Measurements from ENCODE around the gene PRDX1. TPM values are rescaled to one million over a fixed set of nuclear protein-coding genes. Genes with fewer than 3 reads are reported as not detected.

Gene PRDX1
- total and polyA plus RNA-seq, 2 of the 8 experiments (the other 6 are each of a cell fraction or from before 2014, with no cell fraction given): 1,165 to 1,418 TPM

- Histone ChIP-seq H3K9me3 (ENCODE audit: insufficient read depth in 2 of 2, low read depth in 1 of 2, low read length in 1 of 2) (no peaks in the 10 kb centered on the region), H2AK5ac (ENCODE audit: low read depth, low read length) (peak overlapping the region; percentile 100), H3K23ac (ENCODE audit: insufficient read length) (no peak overlapping the region), H4K5ac (ENCODE audit: insufficient read length, low read depth, low read length) (peak overlapping the region; percentile 95), H3K79me2 (ENCODE audit: control insufficient read depth in 1 of 2, insufficient read depth in 2 of 2, low read length in 2 of 2) (peaks cover 30 to 43% of the 10 kb centered on the region in 2 experiments), H3K56ac (replicated peaks; ENCODE audit: insufficient read length, low read depth, low read length) (peak overlapping the region; percentile 83), H3K9ac (replicated peaks in 1 of 4; ENCODE audit: extremely low read depth in 1 of 4, low read depth in 3 of 4, low read length in 3 of 4) (peak overlapping the region; percentile 88 to 98 (median 93)), H3K14ac (ENCODE audit: insufficient read length) (no peak overlapping the region), H4K20me1 (replicated peaks in 1 of 2; ENCODE audit: control insufficient read depth in 1 of 2, insufficient read depth in 2 of 2, low read length in 2 of 2) (peaks cover 9 to 18% of the 10 kb centered on the region in 2 experiments), H3K27ac (ENCODE audit: low read depth, low read length) (peak overlapping the region; percentile 91), H2BK12ac (ENCODE audit: low read depth, low read length) (peak overlapping the region; percentile 99; the same call in 1 of the 2 replicates), H4K91ac (replicated peaks; ENCODE audit: insufficient read length, low read length) (peak overlapping the region; percentile 98), H3K36me3 (ENCODE audit: control insufficient read depth in 2 of 4, insufficient read depth in 4 of 4, low read length in 3 of 4) (peaks cover 3 to 22% (median 10%) of the 10 kb centered on the region in 4 experiments; a peak in 6 of 8 replicates), H3K4me3 (ENCODE audit: extremely low read depth in 1 of 4, insufficient read depth in 2 of 4, low read depth in 3 of 4, low read length in 4 of 4) (peak overlapping the region; percentile 44 to 100 (median 84)), H2BK20ac (ENCODE audit: low read length) (0 out of 2 replicates have a peak overlapping the region, but pooled peaks have one; percentile 48), H3K4me1 (replicated peaks in 1 of 4; ENCODE audit: control insufficient read depth in 3 of 4, insufficient read depth in 4 of 4, low read length in 3 of 4) (peaks cover 2 to 12% (median 5%) of the 10 kb centered on the region in 4 experiments; a peak in 5 of 7 replicates), H2AFZ (ENCODE audit: low read length) (peak overlapping the region; percentile 10; the same call in 1 of the 2 replicates), H4K8ac (ENCODE audit: extremely low read depth, insufficient read depth, low read length) (peak overlapping the region; percentile 6; the same call in 1 of the 2 replicates), H2BK5ac (ENCODE audit: low read depth, low read length) (peak overlapping the region; percentile 100), H3K23me2 (ENCODE audit: low read depth, low read length) (peaks cover 8% of the 10 kb centered on the region), H3K4ac (replicated peaks; ENCODE audit: insufficient read length, low read depth, low read length) (peak overlapping the region; percentile 92), H2BK120ac (replicated peaks; ENCODE audit: low read depth, low read length) (peak overlapping the region; percentile 63), H2BK15ac (ENCODE audit: low read length) (peak overlapping the region; percentile 88; the same call in 1 of the 2 replicates), H3K4me2 (ENCODE audit: insufficient read depth in 1 of 2, low read depth in 2 of 2, low read length in 2 of 2) (peak overlapping the region; percentile 76 to 90), H3K18ac (ENCODE audit: extremely low read depth, low read length) (peak overlapping the region; percentile 99), H3K27me3 (replicated peaks in 1 of 4; ENCODE audit: control insufficient read depth in 3 of 4, extremely low read depth in 1 of 4, insufficient read depth in 3 of 4, low read length in 3 of 4) (no peaks in the 10 kb centered on the region), H3K79me1 (ENCODE audit: low read depth, low read length) (no peaks in the 10 kb centered on the region)
- FAIRE-seq (no peak), DNase-seq (ENCODE audit: low read depth in 1 of 2, low spot score in 2 of 2) (no peak)
- TF ChIP-seq RNF2 (IDR thresholded peaks at IDR 0.05; ENCODE audit: borderline replicate concordance, low read depth, low read length, missing control alignments, poor library complexity, severe bottlenecking) (no peak), TAF1 (IDR thresholded peaks at IDR 0.05; ENCODE audit: low read depth, low read length) (0 out of 2 replicates have a peak, but pooled peaks have one; percentile 26)
- 39% methylated on average over 21 of the region's 21 CpGs; no CpG with 5 or more reads in 1 of the 2 experiments for WGBS, 2 experiments (ENCODE audit: extremely low coverage in 1 of 2, insufficient coverage in 1 of 2, insufficient read length in 1 of 2, insufficient replicate concordance in 2 of 2, low coverage in 1 of 2, low lambda C conversion rate in 2 of 2, missing lambda C conversion rate in 1 of 2)
- POLR2A ChIA-PET (ENCODE audit: partially characterized antibody): interaction anchor here (0.5 to 13.3 kb wide), 41 partner anchors 17 to 803 kb away, joined by 3 to 741 read pairs (median 5); partner anchors contain the start of genes AKR1A1, CCDC163, GPBP1L1 and HECTD3
- CTCF ChIA-PET (ENCODE audit: partially characterized antibody): interaction anchor here (0.7 to 2.7 kb wide), 8 partner anchors 10 to 722 kb away, joined by 3 to 16 read pairs (median 5); partner anchors contain the start of gene PLK3
Observed at GRCh38 chr1:45522324-45523104, 830 bp upstream of the PRDX1 start.

All from H1 (cell line).